ENCODE results near the gene IBA57. TPM values are rescaled to one million over a fixed set of nuclear protein-coding genes. Genes with fewer than 3 reads are reported as not detected.

Gene IBA57
- total RNA-seq, 2 experiments from 2014 or later: 9.1 to 9.9 TPM

DNA sequence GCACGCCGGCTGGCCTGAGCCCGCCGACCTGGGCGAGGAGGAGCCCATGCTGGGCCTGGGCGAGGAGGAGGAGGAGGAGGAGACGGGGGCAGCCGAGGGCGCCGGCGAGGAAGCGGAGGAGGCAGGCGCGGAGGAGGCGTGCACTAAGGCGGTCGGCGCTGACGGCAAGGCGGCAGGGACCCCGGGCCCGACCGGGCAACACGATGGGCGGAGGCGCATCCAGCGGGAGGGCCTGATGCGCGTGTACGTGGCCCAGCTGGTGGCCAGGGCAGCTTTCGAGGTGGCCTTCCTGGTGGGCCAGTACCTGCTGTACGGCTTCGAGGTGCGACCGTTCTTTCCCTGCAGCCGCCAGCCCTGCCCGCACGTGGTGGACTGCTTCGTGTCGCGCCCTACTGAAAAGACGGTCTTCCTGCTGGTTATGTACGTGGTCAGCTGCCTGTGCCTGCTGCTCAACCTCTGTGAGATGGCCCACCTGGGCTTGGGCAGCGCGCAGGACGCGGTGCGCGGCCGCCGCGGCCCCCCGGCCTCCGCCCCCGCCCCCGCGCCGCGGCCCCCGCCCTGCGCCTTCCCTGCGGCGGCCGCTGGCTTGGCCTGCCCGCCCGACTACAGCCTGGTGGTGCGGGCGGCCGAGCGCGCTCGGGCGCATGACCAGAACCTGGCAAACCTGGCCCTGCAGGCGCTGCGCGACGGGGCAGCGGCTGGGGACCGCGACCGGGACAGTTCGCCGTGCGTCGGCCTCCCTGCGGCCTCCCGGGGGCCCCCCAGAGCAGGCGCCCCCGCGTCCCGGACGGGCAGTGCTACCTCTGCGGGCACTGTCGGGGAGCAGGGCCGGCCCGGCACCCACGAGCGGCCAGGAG is 7.2 kb upstream of the IBA57 start:
- TF ChIP-seq, protein P1, sequence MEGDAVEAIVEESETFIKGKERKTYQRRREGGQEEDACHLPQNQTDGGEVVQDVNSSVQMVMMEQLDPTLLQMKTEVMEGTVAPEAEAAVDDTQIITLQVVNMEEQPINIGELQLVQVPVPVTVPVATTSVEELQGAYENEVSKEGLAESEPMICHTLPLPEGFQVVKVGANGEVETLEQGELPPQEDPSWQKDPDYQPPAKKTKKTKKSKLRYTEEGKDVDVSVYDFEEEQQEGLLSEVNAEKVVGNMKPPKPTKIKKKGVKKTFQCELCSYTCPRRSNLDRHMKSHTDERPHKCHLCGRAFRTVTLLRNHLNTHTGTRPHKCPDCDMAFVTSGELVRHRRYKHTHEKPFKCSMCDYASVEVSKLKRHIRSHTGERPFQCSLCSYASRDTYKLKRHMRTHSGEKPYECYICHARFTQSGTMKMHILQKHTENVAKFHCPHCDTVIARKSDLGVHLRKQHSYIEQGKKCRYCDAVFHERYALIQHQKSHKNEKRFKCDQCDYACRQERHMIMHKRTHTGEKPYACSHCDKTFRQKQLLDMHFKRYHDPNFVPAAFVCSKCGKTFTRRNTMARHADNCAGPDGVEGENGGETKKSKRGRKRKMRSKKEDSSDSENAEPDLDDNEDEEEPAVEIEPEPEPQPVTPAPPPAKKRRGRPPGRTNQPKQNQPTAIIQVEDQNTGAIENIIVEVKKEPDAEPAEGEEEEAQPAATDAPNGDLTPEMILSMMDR (conservative IDR thresholded peaks at IDR 0.05; ENCODE audit: low read length): no peak
- no peak for TF ChIP-seq EZH2phosphoT487 (IDR thresholded peaks at IDR 0.05; ENCODE audit: borderline replicate concordance, low read depth, low read length)
- no peaks in the 10 kb centered on the region for H4K20me1 ChIP-seq (ENCODE audit: insufficient read depth, low read length)
- POLR2A ChIA-PET: no interaction called here
- no peak overlapping the region for H3K4me2 ChIP-seq (ENCODE audit: low read length)
- no peak for DNase-seq (ENCODE audit: low spot score)
- no peaks in the 10 kb centered on the region for H3K9me2 ChIP-seq (ENCODE audit: insufficient read depth, low read length)
- H2AFZ ChIP-seq (ENCODE audit: low read length): no peak overlapping the region
- no peak overlapping the region for H3K27ac ChIP-seq (ENCODE audit: low read depth, low read length, poor library complexity, severe bottlenecking)
- no peak overlapping the region for H3K4me3 ChIP-seq (ENCODE audit: low read depth, low read length, poor library complexity, severe bottlenecking)
- peaks cover 5% of the 10 kb centered on the region for H3K4me1 ChIP-seq (ENCODE audit: insufficient read depth, low read length, poor library complexity, severe bottlenecking)
- CTCF ChIA-PET (ENCODE audit: unreplicated experiment): no interaction called here
- H3K36me3 ChIP-seq (ENCODE audit: insufficient read depth, low read length): no peaks in the 10 kb centered on the region
- H3K79me2 ChIP-seq (ENCODE audit: insufficient read depth, low read depth, low read length): no peaks in the 10 kb centered on the region
- H3K9me3 ChIP-seq (ENCODE audit: low read length): no peaks in the 10 kb centered on the region
- BruUV-seq (replicated peaks): no TSS peak
- intact Hi-C loops (cut with micrococcal nuclease; ENCODE audit: unreplicated experiment): no loop called here

DNA sequence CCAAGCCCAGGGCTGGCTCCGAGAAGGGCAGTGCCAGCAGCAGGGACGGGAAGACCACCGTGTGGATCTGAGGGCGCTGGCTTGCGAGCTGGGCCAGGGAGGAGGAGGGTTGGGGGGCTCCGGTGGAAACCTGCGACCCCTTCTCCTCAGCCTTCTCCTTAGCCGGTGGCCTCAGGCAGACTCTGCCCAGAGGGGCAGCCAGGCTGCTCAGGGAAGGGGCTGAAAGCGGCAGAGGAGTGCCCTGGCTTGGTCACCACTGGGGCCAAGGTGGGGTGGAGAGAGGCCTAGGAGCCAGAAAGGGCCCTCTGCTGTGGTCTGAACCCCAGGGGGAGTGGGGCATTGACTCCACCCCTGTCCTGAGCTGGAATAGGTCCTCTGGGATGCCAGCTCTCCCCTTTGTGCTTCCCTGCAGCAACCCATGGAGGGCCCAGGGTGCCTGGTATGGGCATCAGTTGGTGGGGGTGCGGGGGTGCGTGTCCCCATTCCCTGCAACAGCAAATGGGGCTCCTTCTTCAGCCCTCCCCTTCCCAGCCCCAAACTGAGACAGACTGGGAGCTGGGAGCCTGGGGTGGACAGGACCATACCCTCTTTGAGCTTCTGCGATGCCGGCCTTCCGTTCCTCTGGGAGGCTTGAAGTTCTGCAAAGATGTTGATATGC is 6.5 kb upstream of the IBA57 start:
- DNase-seq (ENCODE audit: low spot score): no peak
- H3K9me3 ChIP-seq (ENCODE audit: low read length): no peaks in the 10 kb centered on the region
- ChIA-PET CTCF (ENCODE audit: unreplicated experiment) (no interaction called here), POLR2A (no interaction called here)
- no peak overlapping the region for H3K4me2 ChIP-seq (ENCODE audit: low read length)
- no peak overlapping the region for H2AFZ ChIP-seq (ENCODE audit: low read length)
- H4K20me1 ChIP-seq (ENCODE audit: insufficient read depth, low read length): no peaks in the 10 kb centered on the region
- no peak overlapping the region for H3K27ac ChIP-seq (ENCODE audit: low read depth, low read length, poor library complexity, severe bottlenecking)
- no TSS peak for BruUV-seq (replicated peaks)
- H3K4me1 ChIP-seq (ENCODE audit: insufficient read depth, low read length, poor library complexity, severe bottlenecking): peaks cover 7% of the 10 kb centered on the region
- no peaks in the 10 kb centered on the region for H3K9me2 ChIP-seq (ENCODE audit: insufficient read depth, low read length)
- no peak overlapping the region for H3K4me3 ChIP-seq (ENCODE audit: low read depth, low read length, poor library complexity, severe bottlenecking)
- intact Hi-C loops (cut with micrococcal nuclease; ENCODE audit: unreplicated experiment): no loop called here
- no peaks in the 10 kb centered on the region for H3K79me2 ChIP-seq (ENCODE audit: insufficient read depth, low read depth, low read length)
- no peaks in the 10 kb centered on the region for H3K36me3 ChIP-seq (ENCODE audit: insufficient read depth, low read length)
- TF ChIP-seq, protein P1 (conservative IDR thresholded peaks at IDR 0.05; ENCODE audit: low read length): no peak
- TF ChIP-seq EZH2phosphoT487 (IDR thresholded peaks at IDR 0.05; ENCODE audit: borderline replicate concordance, low read depth, low read length): no peak
